K562 (cell line): ENCODE measurements around the gene CNPY3. TPM values are rescaled to one million over a fixed set of nuclear protein-coding genes. Genes with fewer than 3 reads are reported as not detected.

Experiments used
- ARID4B ChIP-seq: sonication (generic); formaldehyde crosslinking; IDR thresholded peaks from 2 replicates; pipeline ENCODE4 v1.8.0; 2022; ENCODE audit warnings: mild to moderate bottlenecking, missing genetic modification reagents
- ARNT ChIP-seq, 2 experiments: fragments of 450-650 bp; IDR thresholded peaks; 2 replicates each; pipeline ENCODE4 v1.6.1; 2016; ENCODE audit warnings: mild to moderate bottlenecking in 1 of 2
- CBX3 ChIP-seq, 2 experiments: IDR thresholded peaks; 1 replicate in 1 of 2; 2 replicates in 1 of 2; pipeline ENCODE4 v1.6.1; 2012; ENCODE audit warnings: inconsistent platforms in 2 of 2, low read length in 2 of 2, borderline replicate concordance in 1 of 2, control low read depth in 1 of 2
- CREB3L1 ChIP-seq: fragments of 450-650 bp; IDR thresholded peaks from 2 replicates; pipeline ENCODE4 v1.6.1; 2014; ENCODE audit warnings: low read depth, mild to moderate bottlenecking, moderate library complexity, borderline replicate concordance
- HDAC1 ChIP-seq, 2 experiments: fragments of 450-650 bp; IDR thresholded peaks; 2 replicates each; pipeline ENCODE4 v1.6.1; 2016 to 2017; ENCODE audit warnings: inconsistent platforms in 1 of 2, mild to moderate bottlenecking in 1 of 2, moderate library complexity in 1 of 2
- HLTF ChIP-seq: fragments of 450-650 bp; IDR thresholded peaks from 2 replicates; pipeline ENCODE4 v1.6.1; 2016
- HMBOX1 ChIP-seq: sonication (generic); IDR thresholded peaks from 2 replicates; pipeline ENCODE4 v1.6.1; 2016
- LCOR ChIP-seq: sonication (generic); formaldehyde crosslinking; IDR thresholded peaks from 2 replicates; pipeline ENCODE4 v1.8.0; 2022; ENCODE audit warnings: mild to moderate bottlenecking, missing genetic modification reagents
- MAFG ChIP-seq: fragments of 450-650 bp; conservative IDR thresholded peaks from 2 replicates; pipeline ENCODE4 v1.6.1; 2016; ENCODE audit warnings: missing genetic modification characterization, missing compliant biosample characterization
- MAX ChIP-seq: sonication (generic); formaldehyde crosslinking; IDR thresholded peaks from 2 replicates; pipeline ENCODE4 v1.9.0; 2022; ENCODE audit warnings: mild to moderate bottlenecking, missing genetic modification reagents
- SAFB ChIP-seq: fragments of 200-400 bp; formaldehyde crosslinking; IDR thresholded peaks from 2 replicates; pipeline ENCODE4 v1.6.1; 2017; ENCODE audit warnings: low read depth, low read length, borderline replicate concordance
- TBP ChIP-seq: optimal IDR thresholded peaks from 2 replicates; pipeline ENCODE3; 2011; ENCODE audit warnings: low read depth, low read length, improper control_type of control experiment
- THRAP3 ChIP-seq: fragments of 450-650 bp; IDR thresholded peaks from 2 replicates; pipeline ENCODE4 v1.6.1; 2016; ENCODE audit warnings: mild to moderate bottlenecking, inconsistent platforms, borderline replicate concordance
- ZBTB17 ChIP-seq: fragments of 450-650 bp; formaldehyde crosslinking; IDR thresholded peaks from 2 replicates; pipeline ENCODE4 v1.4.0; 2020; ENCODE audit warnings: mild to moderate bottlenecking
- ZMIZ1 ChIP-seq, 2 experiments: fragments of 150-350 bp in 1 of 2; IDR thresholded peaks; 2 replicates each; pipeline ENCODE4 v1.6.1; 2012 to 2016; ENCODE audit warnings: low read depth in 2 of 2, low read length in 2 of 2, mild to moderate bottlenecking in 1 of 2, moderate library complexity in 1 of 2
- polyA plus RNA-seq, 8 experiments: library from polyadenylated mRNA; depleted of rRNA in 4 of 8; stranded (reverse) in 5 of 8; unstranded in 3 of 8; fragments of >200 nt; fragmentation: Nextera tagmentation in 2 of 8; fragmentation: Illumina TruSeq in 1 of 8; extraction: Ambion mirVana in 2 of 8; extraction: Trizol in 1 of 8; gene quantifications; 2 replicates each; pipeline versions ENCODE4 v1.2.1 to v1.2.3, GENCODE V29; 2011 to 2014; ENCODE audit warnings: inconsistent platforms in 1 of 8, missing spikeins in 1 of 8
- total RNA-seq, 7 experiments: library from RNA; depleted of rRNA in 6 of 7; stranded (reverse); fragments of >200 nt in 6 of 7; fragmentation: Illumina TruSeq in 2 of 7; extraction: Trizol in 2 of 7; gene quantifications; 2 replicates each; pipeline versions ENCODE4 v1.2.1 to v1.2.3, GENCODE V29; 2011 to 2021; ENCODE audit warnings: low replicate concordance in 1 of 7

The CNPY3 gene
- total and polyA plus RNA-seq, 9 of the 15 experiments (the other 6 are each of a cell fraction or from before 2014, with no cell fraction given) = 2.4 to 37.4 (median 21.2) TPM

- TF ChIP-seq HDAC1 (IDR thresholded peaks at IDR 0.05) (peak in 1 of 2 experiments; percentile 71; a peak in 1 of 4 replicates), ZBTB17 (CRISPR knock-in tag) (0 out of 2 replicates have a peak, but pooled peaks have one; percentile 48), MAFG (tag) (peak; percentile 74), HMBOX1 (peak; percentile 79), CBX3 (IDR thresholded peaks at IDR 0.05; ENCODE audit: borderline replicate concordance in 1 of 2, low read length in 2 of 2) (peak in 1 of 2 experiments; percentile 53; a peak in 2 of 3 replicates), CREB3L1 (peak; percentile 46; the same call in 1 of the 2 replicates), ZMIZ1 (IDR thresholded peaks at IDR 0.05; ENCODE audit: low read depth in 2 of 2, low read length in 2 of 2) (peak in 1 of 2 experiments; percentile 55; a peak in 1 of 4 replicates), MAX (CRISPR knock-in tag) (0 out of 2 replicates have a peak, but pooled peaks have one; percentile 67), ARNT (IDR thresholded peaks at IDR 0.05) (peak in 1 of 2 experiments; percentile 71; a peak in 1 of 4 replicates), LCOR (CRISPR knock-in tag) (no peak), HLTF (no peak), THRAP3 (no peak), ARID4B (CRISPR knock-in tag) (0 out of 2 replicates have a peak, but pooled peaks have one; percentile 11), TBP (peak; percentile 91), SAFB (no peak)
Measured at GRCh38 chr6:42978839-42979522, 49.7 kb downstream of the CNPY3 start, which contains the start of gene PEX6 (continued).
